K562 (cell line): Measurements from ENCODE around the gene PAF1. TPM values are rescaled to one million over a fixed set of nuclear protein-coding genes. Genes with fewer than 3 reads are reported as not detected.
A peak's percentile ranks its signal among the peaks of the same experiment; 100 is the strongest.

Source experiments
- BCL6 ChIP-seq: fragments of 250-450 bp; sonication (Bioruptor Pico); IDR thresholded peaks from 2 replicates; pipeline ENCODE4 v1.4.0; 2020
- ERF ChIP-seq: fragments of 450-650 bp; formaldehyde crosslinking; IDR thresholded peaks from 2 replicates; pipeline ENCODE4 v1.4.0; 2020; ENCODE audit warnings: mild to moderate bottlenecking, mixed read lengths
- FUS ChIP-seq: fragments of 200-400 bp; formaldehyde crosslinking; optimal IDR thresholded peaks from 2 replicates; pipeline ENCODE3; 2017; ENCODE audit warnings: low read depth, low read length
- HMG20A ChIP-seq: fragments of 450-650 bp; formaldehyde crosslinking; conservative IDR thresholded peaks from 2 replicates; pipeline ENCODE4 v1.4.0; 2020; ENCODE audit warnings: mild to moderate bottlenecking, mixed read lengths
- KAT2B ChIP-seq: IDR thresholded peaks from one replicate; pipeline ENCODE4 v1.6.1; 2012; ENCODE audit warnings: low read depth, mild to moderate bottlenecking, control low read depth, inconsistent platforms, low read length, moderate library complexity
- LCOR ChIP-seq: sonication (generic); formaldehyde crosslinking; IDR thresholded peaks from 2 replicates; pipeline ENCODE4 v1.8.0; 2022; ENCODE audit warnings: mild to moderate bottlenecking, missing genetic modification reagents
- RBM25 ChIP-seq: fragments of 200-400 bp; formaldehyde crosslinking; IDR thresholded peaks from 2 replicates; pipeline ENCODE4 v1.6.1; 2018; ENCODE audit warnings: low read length, low read depth, moderate library complexity; ENCODE audit not compliant: severe bottlenecking
- REST ChIP-seq, 2 experiments: fragments of 450-650 bp; formaldehyde crosslinking in 1 of 2; IDR thresholded peaks; 2 replicates each; pipeline versions ENCODE4 v1.4.0 to v1.6.1; 2014 to 2020; ENCODE audit warnings: mild to moderate bottlenecking in 2 of 2, borderline replicate concordance in 1 of 2, low read depth in 1 of 2
- SRSF1 ChIP-seq: fragments of 200-400 bp; formaldehyde crosslinking; IDR thresholded peaks from 2 replicates; pipeline ENCODE4 v1.6.1; 2017; ENCODE audit warnings: mild to moderate bottlenecking, low read depth, low read length, moderate library complexity
- U2AF2 ChIP-seq: fragments of 200-400 bp; formaldehyde crosslinking; optimal IDR thresholded peaks from 2 replicates; pipeline ENCODE3; 2017; ENCODE audit warnings: low read depth, mild to moderate bottlenecking, low read length
- ZNF12 ChIP-seq: sonication (generic); formaldehyde crosslinking; IDR thresholded peaks from 2 replicates; pipeline ENCODE4 v1.4.0; 2020; ENCODE audit warnings: mild to moderate bottlenecking, missing genetic modification reagents
- ZNF174 ChIP-seq: fragments of 250-450 bp; sonication (Bioruptor Pico); IDR thresholded peaks from 2 replicates; pipeline ENCODE4 v1.4.0; 2020; ENCODE audit warnings: mild to moderate bottlenecking
- ZNF444 ChIP-seq: fragments of 250-450 bp; sonication (Bioruptor Pico); IDR thresholded peaks from 2 replicates; pipeline ENCODE4 v1.4.0; 2020; ENCODE audit warnings: mild to moderate bottlenecking, moderate library complexity
- ZNF449 ChIP-seq: fragments of 250-450 bp; sonication (Bioruptor Pico); IDR thresholded peaks from 2 replicates; pipeline ENCODE4 v1.8.0; 2022; ENCODE audit warnings: moderate library complexity, mild to moderate bottlenecking, inconsistent platforms
- ZNF740 ChIP-seq, 3 experiments: fragments of 200-800 bp in 1 of 3; sonication (Bioruptor generic) in 1 of 3; sonication (generic) in 1 of 3; formaldehyde crosslinking in 1 of 3; IDR thresholded peaks; 2 replicates each; pipeline versions ENCODE4 v1.6.1 to v1.8.0; 2016 to 2022; ENCODE audit warnings: mild to moderate bottlenecking in 2 of 3, missing compliant biosample characterization in 2 of 3, missing genetic modification characterization in 2 of 3, missing genetic modification reagents in 1 of 3
- polyA plus RNA-seq, 8 experiments: library from polyadenylated mRNA; depleted of rRNA in 4 of 8; stranded (reverse) in 5 of 8; unstranded in 3 of 8; fragments of >200 nt; fragmentation: Nextera tagmentation in 2 of 8; fragmentation: Illumina TruSeq in 1 of 8; extraction: Ambion mirVana in 2 of 8; extraction: Trizol in 1 of 8; gene quantifications; 2 replicates each; pipeline versions ENCODE4 v1.2.1 to v1.2.3, GENCODE V29; 2011 to 2014; ENCODE audit warnings: inconsistent platforms in 1 of 8, missing spikeins in 1 of 8
- total RNA-seq, 7 experiments: library from RNA; depleted of rRNA in 6 of 7; stranded (reverse); fragments of >200 nt in 6 of 7; fragmentation: Illumina TruSeq in 2 of 7; extraction: Trizol in 2 of 7; gene quantifications; 2 replicates each; pipeline versions ENCODE4 v1.2.1 to v1.2.3, GENCODE V29; 2011 to 2021; ENCODE audit warnings: low replicate concordance in 1 of 7

The PAF1 gene
- total and polyA plus RNA-seq, 9 of the 15 experiments (the other 6 are each of a cell fraction or from before 2014, with no cell fraction given): 1.5 to 45.0 (median 33.8) TPM

GRCh38 chr19:39435499-39436349 lies 44.8 kb upstream of the PAF1 start, which contains the start of gene RPS16 (continued):
- TF ChIP-seq REST (IDR thresholded peaks at IDR 0.05; ENCODE audit: borderline replicate concordance) (no peak), REST (CRISPR knock-in tag; IDR thresholded peaks at IDR 0.05; ENCODE audit: low read depth) (peak; percentile 54; the same call in 1 of the 2 replicates), KAT2B (no peak), ZNF444 (CRISPR knock-in tag) (no peak), ERF (CRISPR knock-in tag) (no peak), SRSF1 (peak; percentile 78; the same call in 1 of the 2 replicates), ZNF174 (CRISPR knock-in tag) (no peak), HMG20A (no peak), ZNF449 (CRISPR knock-in tag) (no peak), RBM25 (no peak), FUS (no peak), ZNF12 (CRISPR knock-in tag) (no peak), BCL6 (CRISPR knock-in tag) (no peak), U2AF2 (no peak), ZNF740 (CRISPR knock-in tag; IDR thresholded peaks at IDR 0.05) (no peak), ZNF740 (tag; IDR thresholded peaks at IDR 0.05) (no peak), LCOR (peak; percentile 62; the same call in 1 of the 2 replicates)
